ENCODE measurements around the gene DCP1B.
A peak's percentile ranks its signal among the peaks of the same experiment; 100 is the strongest.

DCP1B gene

GRCh38 chr12:2004113-2004929 lies at the start of gene DCP1B:
Gene DCP1B (minus strand): TSS chr12:2004457. CDS start chr12:2004431, 26 bp downstream.
- DNase-seq: peak; percentile 83

GRCh38 chr12:2053691-2054090 lies 49.4 kb upstream of the DCP1B start:
- no peak for DNase-seq

GRCh38 chr12:2052826-2053678 lies 48.8 kb upstream of the DCP1B start, which contains the start of gene CACNA1C:
Gene CACNA1C (plus strand): TSS chr12:2052987. CDS start chr12:2053563, 576 bp downstream.
- DNase-seq: peak; percentile 17

GRCh38 chr12:2051700-2052621 lies 47.7 kb upstream of the DCP1B start:
- DNase-seq: no peak

- no peak for DNase-seq
These were observed 45.6 kb upstream of the DCP1B start for GRCh38 chr12:2049604-2050540.

GRCh38 chr12:2047752-2048151 lies 43.5 kb upstream of the DCP1B start:
- no peak for DNase-seq

GRCh38 chr12:2046957-2047356 lies 42.7 kb upstream of the DCP1B start:
- DNase-seq: no peak

GRCh38 chr12:2044165-2044564 lies 39.9 kb upstream of the DCP1B start:
- DNase-seq: no peak

- DNase-seq: no peak
These were observed 38.8 kb upstream of the DCP1B start for GRCh38 chr12:2043054-2043453.

- DNase-seq: no peak
These were observed 34.8 kb upstream of the DCP1B start for GRCh38 chr12:2039034-2039433.

- no peak for DNase-seq
These were observed 31.3 kb upstream of the DCP1B start for GRCh38 chr12:2035431-2036055.

- peak; percentile 20 for DNase-seq
These were observed 30.6 kb upstream of the DCP1B start for GRCh38 chr12:2034633-2035430.

GRCh38 chr12:2032506-2032905 lies 28.2 kb upstream of the DCP1B start:
- no peak for DNase-seq

GRCh38 chr12:2029851-2030250 lies 25.6 kb upstream of the DCP1B start:
- DNase-seq: no peak

GRCh38 chr12:2027351-2027750 lies 23.1 kb upstream of the DCP1B start:
- DNase-seq: no peak

GRCh38 chr12:2023365-2023764 lies 19.1 kb upstream of the DCP1B start:
- DNase-seq: no peak

- no peak for DNase-seq
These were observed 16.3 kb upstream of the DCP1B start for GRCh38 chr12:2020511-2020910.

- DNase-seq: no peak
These were observed 14.9 kb upstream of the DCP1B start for GRCh38 chr12:2019126-2019525.

- DNase-seq: no peak
These were observed 14.1 kb upstream of the DCP1B start for GRCh38 chr12:2018391-2018790.

Measured in NCI-H2029 treated with DMSO at 0.1 percent for 48 hours (cell line).